ENCODE measurements around the gene CACNG1.

DNA sequence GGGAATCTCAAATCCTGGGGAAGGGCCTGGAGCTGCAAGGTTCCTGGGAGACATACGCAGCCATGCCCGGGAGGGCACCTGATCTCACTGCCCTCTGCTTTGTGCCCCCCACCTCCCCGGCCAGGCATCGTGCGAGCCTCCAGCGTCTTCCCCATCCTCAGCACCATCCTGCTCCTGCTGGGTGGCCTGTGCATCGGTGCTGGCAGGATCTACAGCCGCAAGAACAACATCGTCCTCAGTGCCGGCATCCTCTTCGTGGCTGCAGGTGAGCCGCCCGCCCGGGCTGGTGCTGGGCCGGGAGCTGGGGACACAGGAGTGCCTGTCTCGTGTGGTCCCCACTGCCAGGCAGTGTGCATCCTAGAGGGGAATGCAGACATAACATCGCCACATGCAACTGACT is 19.6 kb upstream of the CACNG1 start:
- TF ChIP-seq, protein P1, sequence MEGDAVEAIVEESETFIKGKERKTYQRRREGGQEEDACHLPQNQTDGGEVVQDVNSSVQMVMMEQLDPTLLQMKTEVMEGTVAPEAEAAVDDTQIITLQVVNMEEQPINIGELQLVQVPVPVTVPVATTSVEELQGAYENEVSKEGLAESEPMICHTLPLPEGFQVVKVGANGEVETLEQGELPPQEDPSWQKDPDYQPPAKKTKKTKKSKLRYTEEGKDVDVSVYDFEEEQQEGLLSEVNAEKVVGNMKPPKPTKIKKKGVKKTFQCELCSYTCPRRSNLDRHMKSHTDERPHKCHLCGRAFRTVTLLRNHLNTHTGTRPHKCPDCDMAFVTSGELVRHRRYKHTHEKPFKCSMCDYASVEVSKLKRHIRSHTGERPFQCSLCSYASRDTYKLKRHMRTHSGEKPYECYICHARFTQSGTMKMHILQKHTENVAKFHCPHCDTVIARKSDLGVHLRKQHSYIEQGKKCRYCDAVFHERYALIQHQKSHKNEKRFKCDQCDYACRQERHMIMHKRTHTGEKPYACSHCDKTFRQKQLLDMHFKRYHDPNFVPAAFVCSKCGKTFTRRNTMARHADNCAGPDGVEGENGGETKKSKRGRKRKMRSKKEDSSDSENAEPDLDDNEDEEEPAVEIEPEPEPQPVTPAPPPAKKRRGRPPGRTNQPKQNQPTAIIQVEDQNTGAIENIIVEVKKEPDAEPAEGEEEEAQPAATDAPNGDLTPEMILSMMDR (optimal IDR thresholded peaks at IDR 0.05 in 1 of 3, IDR thresholded peaks at IDR 0.05 in 1 of 3, conservative IDR thresholded peaks at IDR 0.05 in 1 of 3; ENCODE audit: extremely low read depth in 1 of 3, insufficient read depth in 2 of 3, low read length in 3 of 3), result no peak
- no peak for TF ChIP-seq EZH2 (IDR thresholded peaks at IDR 0.05; ENCODE audit: low read length)

Data from keratinocyte (primary cell).